GM12878 (cell line): ENCODE results near the gene BNC2. TPM values are rescaled to one million over a fixed set of nuclear protein-coding genes. Genes with fewer than 3 reads are reported as not detected.

Experiments used
- ATAC-seq: fragments of 200-7000 bp; cut with Tn5 transposase; 3 replicates; pipeline ENCODE4 v1.9.1; 2020; ENCODE audit warnings: mild to moderate bottlenecking, moderate library complexity
- BruUV-seq: library from RNA; stranded (reverse); fragments of 400-500 nt; replicated peaks from 2 replicates; lab custom pipeline; 2021; lab: Mats Ljungman, UMichigan
- CTCF ChIA-PET: fragments of 300-600 bp; sonication (Branson Sonifier 250); formaldehyde crosslinking; extraction: SDS; loops from one replicate; lab custom pipeline; 2021; ENCODE audit warnings: inconsistent platforms; lab: Yijun Ruan, JAX
- POLR2A ChIA-PET: fragments of 350-600 bp; formaldehyde crosslinking; extraction: SDS; loops from one replicate; lab custom pipeline; 2021; ENCODE audit warnings: inconsistent platforms; lab: Charles Lee
- RAD21 ChIA-PET: fragments of 300-600 bp; sonication (Branson Sonifier 250); formaldehyde crosslinking; loops from one replicate; lab custom pipeline; 2023; ENCODE audit warnings: antibody characterized with exemption; ENCODE audit not compliant: unreplicated experiment; lab: Charles Lee
- SMC1A ChIA-PET: fragments of 300-600 bp; sonication (Branson Sonifier 250); formaldehyde crosslinking; loops from one replicate; lab custom pipeline; 2023; ENCODE audit not compliant: unreplicated experiment, uncharacterized antibody; lab: Charles Lee
- DNase-seq: peaks from one replicate; pipeline ENCODE4 v3.0.0-alpha.2; 2011; ENCODE audit warnings: low read depth, low spot score
- FAIRE-seq: peaks from 3 replicates; lab custom pipeline; 2011; peaks lifted over from hg19 to GRCh38; lab: Jason Lieb, UNC
- H2AFZ ChIP-seq: 2 replicates; pipeline ENCODE4 v1.6.0; 2011; ENCODE audit warnings: low read depth, low read length, control low read depth; ENCODE audit not compliant: control insufficient read depth
- H3K27ac ChIP-seq: 2 replicates; pipeline ENCODE4 v1.5.1; 2011; ENCODE audit warnings: control low read depth; ENCODE audit not compliant: control insufficient read depth, insufficient read depth
- H3K27me3 ChIP-seq, 2 experiments: replicated peaks in 1 of 2; 2 replicates each; pipeline versions ENCODE4 v1.6.0 to v1.6.1; 2011; ENCODE audit warnings: low read length in 1 of 2; ENCODE audit not compliant: control insufficient read depth in 2 of 2, insufficient read depth in 2 of 2
- H3K36me3 ChIP-seq, 2 experiments: 2 replicates each; pipeline ENCODE4 v1.5.1; 2011; ENCODE audit warnings: low read length in 1 of 2; ENCODE audit not compliant: control insufficient read depth in 2 of 2, insufficient read depth in 2 of 2
- H3K4me1 ChIP-seq: 2 replicates; pipeline ENCODE4 v1.6.1; 2011; ENCODE audit warnings: mild to moderate bottlenecking, low read length, moderate library complexity, mixed read lengths; ENCODE audit not compliant: control insufficient read depth, insufficient read depth
- H3K4me2 ChIP-seq: 2 replicates; pipeline ENCODE4 v1.6.0; 2011; ENCODE audit warnings: control low read depth; ENCODE audit not compliant: control insufficient read depth, insufficient read depth
- H3K4me3 ChIP-seq: fragments of 200-600 bp; sonication (generic); 2 replicates; pipeline ENCODE4 v1.5.1; 2016
- H3K79me2 ChIP-seq: 2 replicates; pipeline ENCODE4 v1.6.0; 2011; ENCODE audit warnings: low read length; ENCODE audit not compliant: control insufficient read depth, insufficient read depth
- H3K9ac ChIP-seq: 2 replicates; pipeline ENCODE4 v1.8.0; 2011; ENCODE audit warnings: low read length, control low read depth, mixed read lengths; ENCODE audit not compliant: control insufficient read depth, insufficient read depth
- H3K9me3 ChIP-seq: replicated peaks from 3 replicates; pipeline ENCODE4 v1.5.1; 2011; ENCODE audit warnings: mild to moderate bottlenecking, low read length; ENCODE audit not compliant: control insufficient read depth, insufficient read depth
- H4K20me1 ChIP-seq: 2 replicates; pipeline ENCODE4 v1.6.0; 2011; ENCODE audit not compliant: control insufficient read depth, insufficient read depth
- BCL11A ChIP-seq: IDR thresholded peaks from 2 replicates; pipeline ENCODE4 v1.6.1; 2011; ENCODE audit warnings: low read depth, low read length
- BRCA1 ChIP-seq: IDR thresholded peaks from 2 replicates; pipeline ENCODE4 v1.6.1; 2011; ENCODE audit warnings: low read depth, low read length, improper control_type of control experiment
- CBX3 ChIP-seq: fragments of 200-600 bp; sonication (generic); IDR thresholded peaks from 2 replicates; pipeline ENCODE4 v1.6.1; 2016; ENCODE audit warnings: low read depth, borderline replicate concordance
- ESRRA ChIP-seq: IDR thresholded peaks from 2 replicates; pipeline ENCODE4 v1.6.1; 2012; ENCODE audit warnings: mild to moderate bottlenecking, low read length, improper control_type of control experiment
- ETV6 ChIP-seq, 2 experiments: fragments of 450-650 bp in 1 of 2; IDR thresholded peaks in 1 of 2; conservative IDR thresholded peaks in 1 of 2; 2 replicates each; pipeline ENCODE4 v1.6.1; 2014; ENCODE audit warnings: antibody characterized with exemption in 1 of 2, borderline replicate concordance in 1 of 2, low read depth in 1 of 2, mild to moderate bottlenecking in 1 of 2, moderate library complexity in 1 of 2
- HDGF ChIP-seq: fragments of 450-650 bp; IDR thresholded peaks from 2 replicates; pipeline ENCODE4 v1.6.1; 2016; ENCODE audit warnings: antibody characterized with exemption
- IKZF2 ChIP-seq, 2 experiments: fragments of 450-650 bp; IDR thresholded peaks; 2 replicates each; pipeline ENCODE4 v1.6.1; 2017; ENCODE audit warnings: mild to moderate bottlenecking in 2 of 2, moderate library complexity in 2 of 2
- JUNB ChIP-seq: IDR thresholded peaks from 2 replicates; pipeline ENCODE4 v1.6.1; 2016; ENCODE audit warnings: antibody characterized with exemption, mild to moderate bottlenecking
- NRF1 ChIP-seq: conservative IDR thresholded peaks from 2 replicates; pipeline ENCODE4 v1.6.1; 2011; ENCODE audit warnings: mild to moderate bottlenecking, low read depth, low read length, improper control_type of control experiment
- PAX5 ChIP-seq: IDR thresholded peaks from 2 replicates; pipeline ENCODE4 v1.6.1; 2011; ENCODE audit warnings: low read depth, low read length, borderline replicate concordance
- PML ChIP-seq: IDR thresholded peaks from 2 replicates; pipeline ENCODE4 v1.6.1; 2012; ENCODE audit warnings: low read length, inconsistent platforms
- POU2F2 ChIP-seq: IDR thresholded peaks from 3 replicates; pipeline ENCODE4 v1.6.1; 2011; ENCODE audit warnings: low read depth, mild to moderate bottlenecking, low read length, borderline replicate concordance
- RAD21 ChIP-seq: IDR thresholded peaks from 2 replicates; pipeline ENCODE4 v1.6.1; 2011; ENCODE audit warnings: mild to moderate bottlenecking, low read depth, low read length, moderate library complexity; ENCODE audit not compliant: insufficient read depth
- SREBF1 ChIP-seq: IDR thresholded peaks from 2 replicates; pipeline ENCODE4 v1.6.1; 2012; ENCODE audit warnings: mild to moderate bottlenecking, low read length
- STAT1 ChIP-seq: fragments of 450-650 bp; conservative IDR thresholded peaks from 2 replicates; pipeline ENCODE4 v1.6.1; 2014; ENCODE audit warnings: antibody characterized with exemption, mild to moderate bottlenecking
- STAT3 ChIP-seq: IDR thresholded peaks from 2 replicates; pipeline ENCODE4 v1.6.1; 2011; ENCODE audit warnings: low read depth, low read length, improper control_type of control experiment
- TCF12 ChIP-seq: IDR thresholded peaks from 2 replicates; pipeline ENCODE4 v1.6.1; 2011; ENCODE audit warnings: low read depth, mild to moderate bottlenecking, low read length
- ZNF24 ChIP-seq: fragments of 450-650 bp; IDR thresholded peaks from 2 replicates; pipeline ENCODE4 v1.6.1; 2017; ENCODE audit warnings: antibody characterized with exemption, mild to moderate bottlenecking
- WGBS: methylation state at CpG from one replicate; pipeline ENCODE4 v1.1.6; 2016; ENCODE audit warnings: low lambda C conversion rate; ENCODE audit not compliant: insufficient replicate concordance, insufficient coverage; ENCODE audit errors: missing lambda C conversion rate; 5-methylcytosine and 5-hydroxymethylcytosine counted together
- in situ Hi-C: fragments of 300-500 bp; cut with MboI; formaldehyde crosslinking; loops from 9 replicates; pipeline ENCODE4 v1.14.3; 2018; ENCODE audit warnings: mixed read lengths
- intact Hi-C: fragments of 100-400 bp; cut with micrococcal nuclease; formaldehyde crosslinking; loops from one replicate; pipeline ENCODE4 v1.14.2; 2022; ENCODE audit not compliant: unreplicated experiment
- polyA plus RNA-seq, 11 experiments: library from polyadenylated mRNA; depleted of rRNA in 4 of 11; unstranded in 6 of 11; stranded (reverse) in 5 of 11; fragments of >200 nt; fragmentation: Nextera tagmentation in 4 of 11; fragmentation: Illumina TruSeq in 1 of 11; extraction: Ambion mirVana in 4 of 11; extraction: Trizol in 1 of 11; gene quantifications; 1 replicate in 1 of 11; 2 replicates in 10 of 11; pipeline versions ENCODE4 v1.2.1 to v1.2.3, GENCODE V29; 2011 to 2016; ENCODE audit warnings: inconsistent platforms in 2 of 11, missing spikeins in 2 of 11, low read depth in 1 of 11
- total RNA-seq, 4 experiments: library from RNA; depleted of rRNA in 3 of 4; stranded (reverse); fragments of >200 nt in 3 of 4; fragmentation: Illumina TruSeq in 1 of 4; extraction: Trizol in 1 of 4; gene quantifications; 2 replicates each; pipeline versions ENCODE4 v1.2.1 to v1.2.3, GENCODE V29; 2013 to 2021
- TF ChIP-seq, protein P1 (sequence below): fragments of 450-650 bp; IDR thresholded peaks from 2 replicates; pipeline ENCODE4 v1.6.1; 2017; ENCODE audit warnings: borderline replicate concordance

BNC2 gene
- total and polyA plus RNA-seq, 10 of the 15 experiments (the other 5 are each of a cell fraction or from before 2014, with no cell fraction given), result 0.05 to 14.5 (median 0.26) TPM

DNA sequence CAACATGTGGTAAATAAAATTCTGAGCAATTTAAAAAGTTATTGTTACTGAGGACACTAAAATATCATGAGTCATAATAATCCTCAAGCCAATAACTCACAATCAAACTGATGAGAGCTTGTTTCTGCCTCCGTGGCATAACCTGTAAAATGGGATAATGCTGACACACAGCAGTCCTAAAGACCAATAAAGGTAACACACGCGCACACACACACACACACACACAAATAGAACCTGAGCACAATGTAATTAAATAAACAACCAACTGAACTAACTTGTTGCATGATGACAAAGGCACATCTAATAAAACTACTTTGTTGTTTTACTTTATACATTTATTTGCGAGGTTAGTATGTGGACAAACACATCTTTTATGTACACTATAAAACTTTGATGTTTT is 358.2 kb downstream of the BNC2 start:
- Histone ChIP-seq H3K36me3 (no peaks in the 10 kb centered on the region), H3K27me3 (no peaks in the 10 kb centered on the region), H4K20me1 (no peaks in the 10 kb centered on the region), H3K27ac (no peak overlapping the region), H3K4me2 (no peak overlapping the region), H3K9ac (no peak overlapping the region), H2AFZ (no peak overlapping the region), H3K4me1 (no peaks in the 10 kb centered on the region), H3K4me3 (no peak overlapping the region), H3K79me2 (no peaks in the 10 kb centered on the region), H3K9me3 (no peaks in the 10 kb centered on the region)
- ChIA-PET RAD21 (no interaction called here), SMC1A (interaction anchor here (0.6 to 1.5 kb wide), 3 partner anchors 10 to 50 kb away, joined by 3 read pairs; no protein-coding TSS in a partner anchor), POLR2A (no interaction called here), CTCF (interaction anchor here (1.7 to 2.7 kb wide), 2 partner anchors 11 to 21 kb away, joined by 4 to 9 read pairs; no protein-coding TSS in a partner anchor)
- TF ChIP-seq POU2F2 (no peak), HDGF (no peak), BCL11A (no peak), ESRRA (no peak), TCF12 (no peak), SREBF1 (no peak), PML (no peak), JUNB (no peak)
- intact Hi-C loops (no loop called here), in situ Hi-C loops (no loop called here)
- no TSS peak for BruUV-seq
- 0% methylated on average over 4 of the region's 4 CpGs for WGBS
- FAIRE-seq (no peak), DNase-seq (no peak), ATAC-seq (no peak)

DNA sequence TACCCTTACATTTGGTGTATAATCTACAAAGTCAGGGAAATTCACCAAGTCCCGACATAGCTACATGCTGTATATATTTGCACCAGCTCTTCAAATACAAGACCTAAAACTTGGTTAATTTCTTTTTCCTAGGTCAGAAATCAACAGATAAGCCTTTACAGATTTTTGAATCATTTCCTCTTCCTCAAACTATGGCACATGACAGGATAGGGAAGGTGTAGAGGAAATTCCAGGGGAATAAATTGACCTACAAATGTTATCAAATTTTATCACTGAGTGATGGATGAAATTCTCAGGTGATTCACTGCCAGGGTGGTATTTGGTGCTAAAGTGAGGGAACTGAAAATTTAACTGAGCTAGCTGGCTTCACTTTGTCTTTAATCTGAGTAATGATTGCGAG is 360.0 kb downstream of the BNC2 start:
- Histone ChIP-seq H3K4me1 (no peaks in the 10 kb centered on the region), H3K9ac (no peak overlapping the region), H3K27ac (no peak overlapping the region), H2AFZ (no peak overlapping the region), H3K79me2 (no peaks in the 10 kb centered on the region), H4K20me1 (no peaks in the 10 kb centered on the region), H3K27me3 (no peaks in the 10 kb centered on the region), H3K36me3 (no peaks in the 10 kb centered on the region), H3K4me2 (no peak overlapping the region), H3K9me3 (no peaks in the 10 kb centered on the region), H3K4me3 (no peak overlapping the region)
- FAIRE-seq (no peak), ATAC-seq (peak; percentile 16; the same call in 1 of the 3 replicates), DNase-seq (no peak)
- POLR2A ChIA-PET, result interaction anchor here (0.6 to 1.5 kb wide), 7 partner anchors 8 to 38 kb away, joined by 3 to 5 read pairs (median 4); no protein-coding TSS in a partner anchor
- intact Hi-C loops, result no loop called here
- RAD21 ChIA-PET, result interaction anchor here (0.7 to 3.2 kb wide), 5 partner anchors 9 to 243 kb away, joined by 3 to 10 read pairs (median 3); no protein-coding TSS in a partner anchor
- WGBS, result 51% methylated on average over 2 of the region's 2 CpGs
- CTCF ChIA-PET, result interaction anchor here (0.6 to 2.7 kb wide), 4 partner anchors 9 to 17 kb away, joined by 3 to 10 read pairs (median 6); no protein-coding TSS in a partner anchor
- in situ Hi-C loops, result no loop called here
- SMC1A ChIA-PET, result interaction anchor here (0.6 to 2.3 kb wide), 11 partner anchors 9 to 55 kb away, joined by 3 to 8 read pairs (median 4); no protein-coding TSS in a partner anchor
- no TSS peak for BruUV-seq
- TF ChIP-seq ETV6 (conservative IDR thresholded peaks at IDR 0.05 in 1 of 2, IDR thresholded peaks at IDR 0.05 in 1 of 2; ENCODE audit: borderline replicate concordance in 1 of 2, low read depth in 1 of 2) (no peak), ZNF24 (no peak), STAT3 (no peak), STAT1 (no peak), PAX5 (no peak), IKZF2 (IDR thresholded peaks at IDR 0.05) (no peak), BRCA1 (no peak), RAD21 (no peak), CBX3 (no peak), NRF1 (no peak)
- TF ChIP-seq, protein P1, sequence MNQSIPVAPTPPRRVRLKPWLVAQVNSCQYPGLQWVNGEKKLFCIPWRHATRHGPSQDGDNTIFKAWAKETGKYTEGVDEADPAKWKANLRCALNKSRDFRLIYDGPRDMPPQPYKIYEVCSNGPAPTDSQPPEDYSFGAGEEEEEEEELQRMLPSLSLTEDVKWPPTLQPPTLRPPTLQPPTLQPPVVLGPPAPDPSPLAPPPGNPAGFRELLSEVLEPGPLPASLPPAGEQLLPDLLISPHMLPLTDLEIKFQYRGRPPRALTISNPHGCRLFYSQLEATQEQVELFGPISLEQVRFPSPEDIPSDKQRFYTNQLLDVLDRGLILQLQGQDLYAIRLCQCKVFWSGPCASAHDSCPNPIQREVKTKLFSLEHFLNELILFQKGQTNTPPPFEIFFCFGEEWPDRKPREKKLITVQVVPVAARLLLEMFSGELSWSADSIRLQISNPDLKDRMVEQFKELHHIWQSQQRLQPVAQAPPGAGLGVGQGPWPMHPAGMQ, result no peak
